GM19351 (cell line): ENCODE data around the gene CDH3.

Experiments used
- ATAC-seq: cut with Tn5 transposase; IDR thresholded peaks from one replicate; pipeline ENCODE4 v1.9.1; 2021; ENCODE audit warnings: mild to moderate bottlenecking, moderate library complexity; ENCODE audit not compliant: unreplicated experiment

Gene CDH3

DNA sequence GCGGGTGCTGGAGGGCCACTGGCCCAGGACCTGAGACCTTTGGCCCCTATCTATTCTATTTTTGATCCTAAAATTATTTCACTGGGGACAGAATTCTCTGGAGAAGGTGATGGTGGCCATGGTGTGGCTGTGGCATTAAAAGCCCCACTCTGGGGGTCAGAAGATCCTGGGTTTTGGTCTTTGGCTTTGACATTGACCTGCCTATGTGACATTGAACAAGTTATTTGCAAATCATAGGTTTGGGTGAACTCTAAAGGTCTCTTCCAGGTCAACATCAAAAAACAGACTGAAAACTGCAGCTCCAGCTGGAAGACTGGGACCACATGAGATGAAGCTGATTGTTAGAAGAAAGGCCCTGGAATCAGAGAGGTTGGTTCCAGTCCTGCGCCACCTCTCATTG lies 89.7 kb downstream of the CDH3 start:
- no peak for ATAC-seq

- ATAC-seq, result no peak
Observed at GRCh38 chr16:68736561-68736960, 91.5 kb downstream of the CDH3 start.

GRCh38 chr16:68737046-68737729 lies 92.1 kb downstream of the CDH3 start, which contains the start of gene CDH1:
Gene CDH1, plus strand, starts transcription at chr16:68737292. Its CDS starts 124 bp downstream, at chr16:68737416.
- ATAC-seq, result no peak

DNA sequence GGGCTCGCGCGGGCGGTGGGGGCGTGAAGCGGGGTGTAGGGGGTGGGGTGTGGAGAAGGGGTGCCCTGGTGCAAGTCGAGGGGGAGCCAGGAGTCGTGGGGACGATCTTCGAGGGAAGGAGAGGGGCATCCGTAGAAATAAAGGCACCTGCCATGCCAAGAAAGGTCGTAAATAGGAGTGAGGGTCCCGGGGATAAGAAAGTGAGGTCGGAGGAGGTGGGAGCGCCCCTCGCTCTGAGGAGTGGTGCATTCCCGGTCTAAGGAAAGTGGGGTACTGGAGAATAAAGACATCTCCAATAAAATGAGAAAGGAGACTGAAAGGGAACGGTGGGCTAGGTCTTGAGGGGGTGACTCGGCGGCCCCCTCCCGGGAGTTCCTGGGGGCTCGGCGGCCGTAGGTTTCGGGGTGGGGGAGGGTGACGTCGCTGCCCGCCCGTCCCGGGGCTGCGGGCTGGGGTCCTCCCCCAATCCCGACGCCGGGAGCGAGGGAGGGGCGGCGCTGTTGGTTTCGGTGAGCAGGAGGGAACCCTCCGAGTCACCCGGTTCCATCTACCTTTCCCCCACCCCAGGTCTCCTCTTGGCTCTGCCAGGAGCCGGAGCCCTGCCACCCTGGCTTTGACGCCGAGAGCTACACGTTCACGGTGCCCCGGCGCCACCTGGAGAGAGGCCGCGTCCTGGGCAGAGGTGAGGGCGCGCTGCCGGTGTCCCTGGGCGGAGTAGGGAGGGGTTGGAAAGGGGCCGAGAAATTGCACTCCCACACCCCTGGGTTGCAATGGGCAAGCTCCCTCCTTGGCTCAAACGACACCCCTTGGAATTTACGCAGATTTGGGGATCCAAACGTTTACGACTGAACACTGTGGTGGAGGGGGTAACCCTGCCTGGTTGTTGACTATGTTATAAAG lies 92.9 kb downstream of the CDH3 start:
- ATAC-seq, result no peak

- ATAC-seq, result no peak
Observed at GRCh38 chr16:68739964-68740627, 95.0 kb downstream of the CDH3 start.

GRCh38 chr16:68740628-68741346 lies 95.7 kb downstream of the CDH3 start:
- no peak for ATAC-seq

GRCh38 chr16:68743664-68744063 lies 98.6 kb downstream of the CDH3 start:
- ATAC-seq, result no peak

- no peak for ATAC-seq
Observed at GRCh38 chr16:68744744-68745280, 99.7 kb downstream of the CDH3 start.

DNA sequence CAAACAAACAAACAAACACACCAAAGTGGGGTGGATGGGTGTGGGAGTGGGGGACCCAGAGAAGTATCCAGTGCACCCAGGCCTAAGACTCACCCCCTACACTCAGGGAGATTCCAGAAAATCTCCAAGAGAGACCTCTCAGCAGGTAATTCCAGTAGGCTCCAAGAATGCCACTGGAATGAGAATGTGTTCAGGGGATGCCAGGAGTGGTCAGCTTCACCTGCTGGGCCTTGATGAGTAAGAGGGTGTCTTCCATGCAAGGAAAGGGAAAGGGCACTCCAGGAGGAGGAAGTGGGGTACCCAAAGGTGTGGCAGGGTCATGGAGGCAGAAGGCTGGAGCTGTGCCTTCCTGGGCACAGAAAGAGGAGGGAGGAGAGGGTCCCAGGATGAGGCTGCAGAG lies 101.8 kb downstream of the CDH3 start:
- ATAC-seq, result no peak

DNA sequence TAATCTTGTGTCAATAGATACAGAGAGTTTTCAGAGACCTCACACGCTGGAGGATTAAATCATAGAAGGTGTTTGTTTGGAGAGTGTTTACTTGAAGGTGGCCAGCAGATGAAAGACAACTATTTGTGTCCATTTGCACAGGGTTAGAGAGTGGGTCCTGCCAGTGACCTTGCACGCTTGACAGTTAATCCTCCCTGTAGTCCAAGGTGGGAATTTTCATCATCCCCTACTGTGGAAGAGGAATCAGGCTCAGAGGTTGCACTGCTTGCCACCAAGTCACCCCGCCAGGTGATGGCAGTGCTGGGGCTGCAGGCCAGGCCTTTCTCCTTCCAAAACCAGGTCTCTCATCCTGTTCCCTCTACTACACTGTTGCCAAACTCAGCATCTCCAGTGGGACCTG lies 104.3 kb downstream of the CDH3 start:
- ATAC-seq, result no peak
